Mesodermal cell (in vitro differentiated cells): ENCODE results near the gene GMPS.
"Not testable (repeated sequence)": the region's sequence is repeated elsewhere in the genome, so short reads cannot be mapped to it uniquely, and the experiment has no call there.

Experiments used
- H3K27ac ChIP-seq: 2 replicates; pipeline ENCODE4 v1.7.0; 2013; ENCODE audit warnings: mild to moderate bottlenecking, low read depth, low read length, moderate library complexity; ENCODE audit not compliant: severe bottlenecking
- H3K36me3 ChIP-seq: 2 replicates; pipeline ENCODE4 v1.7.1; 2013; ENCODE audit warnings: mild to moderate bottlenecking, low read length, moderate library complexity; ENCODE audit not compliant: control insufficient read depth, insufficient read depth
- H3K4me1 ChIP-seq: one replicate; pipeline ENCODE4 v1.7.1; 2013; ENCODE audit warnings: mild to moderate bottlenecking, low read length; ENCODE audit not compliant: insufficient read depth, control insufficient read depth, poor library complexity, severe bottlenecking
- H3K4me3 ChIP-seq: 2 replicates; pipeline ENCODE4 v1.7.0; 2013; ENCODE audit warnings: low read length, control low read depth, mild to moderate bottlenecking; ENCODE audit not compliant: insufficient read depth, poor library complexity, severe bottlenecking; ENCODE audit errors: extremely low read depth
- H3K9me3 ChIP-seq: 2 replicates; pipeline ENCODE4 v1.7.1; 2013; ENCODE audit warnings: mild to moderate bottlenecking, low read length, moderate library complexity; ENCODE audit not compliant: control insufficient read depth
- WGBS, 2 experiments: methylation state at CpG; one replicate each; pipeline ENCODE4 v1.1.5; 2013; ENCODE audit warnings: missing lambda C conversion rate in 2 of 2; ENCODE audit not compliant: insufficient coverage in 2 of 2; 5-methylcytosine and 5-hydroxymethylcytosine counted together

Gene GMPS

GRCh38 chr3:155872904-155873646, 2.6 kb downstream of the GMPS start:
- H3K4me3 ChIP-seq: no peak overlapping the region
- H3K4me1 ChIP-seq: no peaks in the 10 kb centered on the region
- no peaks in the 10 kb centered on the region for H3K9me3 ChIP-seq
- WGBS, 2 experiments: 60 to 67% methylated on average over 3 of the region's 8 CpGs
- H3K27ac ChIP-seq: no peak overlapping the region
- H3K36me3 ChIP-seq: no peaks in the 10 kb centered on the region

GRCh38 chr3:155876037-155876436, 5.6 kb downstream of the GMPS start:
- Histone ChIP-seq H3K36me3 (no peaks in the 10 kb centered on the region), H3K27ac (no peak overlapping the region), H3K4me3 (no peak overlapping the region), H3K4me1 (no peaks in the 10 kb centered on the region), H3K9me3 (no peaks in the 10 kb centered on the region)
- 84% methylated on average over 3 of the region's 3 CpGs; no CpG with 5 or more reads in 1 of the 2 experiments for WGBS, 2 experiments

GRCh38 chr3:155876503-155876902, 6.1 kb downstream of the GMPS start:
- WGBS, 2 experiments: no CpG with 5 or more reads among the region's 2 CpGs
- Histone ChIP-seq H3K4me3 (no peak overlapping the region), H3K4me1 (no peaks in the 10 kb centered on the region), H3K9me3 (no peaks in the 10 kb centered on the region), H3K27ac (no peak overlapping the region), H3K36me3 (no peaks in the 10 kb centered on the region)

- Histone ChIP-seq H3K4me1 (no peaks in the 10 kb centered on the region), H3K9me3 (no peaks in the 10 kb centered on the region), H3K27ac (no peak overlapping the region), H3K36me3 (no peaks in the 10 kb centered on the region), H3K4me3 (no peak overlapping the region)
Measured at GRCh38 chr3:155880286-155880685, 9.8 kb downstream of the GMPS start.

- H3K4me3 ChIP-seq: no peak overlapping the region
- no peaks in the 10 kb centered on the region for H3K36me3 ChIP-seq
- no peaks in the 10 kb centered on the region for H3K4me1 ChIP-seq
- WGBS, 2 experiments: 100% methylated on average over 1 of the region's 7 CpGs; no CpG with 5 or more reads in 1 of the 2 experiments
- H3K9me3 ChIP-seq: no peaks in the 10 kb centered on the region
- H3K27ac ChIP-seq: no peak overlapping the region
Measured at GRCh38 chr3:155884292-155884691, 13.8 kb downstream of the GMPS start.

GRCh38 chr3:155885292-155885691, 14.8 kb downstream of the GMPS start:
- Histone ChIP-seq H3K9me3 (no peaks in the 10 kb centered on the region), H3K4me1 (no peaks in the 10 kb centered on the region), H3K27ac (no peak overlapping the region), H3K36me3 (no peaks in the 10 kb centered on the region), H3K4me3 (no peak overlapping the region)

- H3K9me3 ChIP-seq, H3K4me1 ChIP-seq, H3K4me3 ChIP-seq, H3K36me3 ChIP-seq, H3K27ac ChIP-seq: not testable (repeated sequence)
- 95 to 100% methylated on average over 4 to 5 of the region's 8 CpGs for WGBS, 2 experiments
Measured at GRCh38 chr3:155886348-155886747, 15.9 kb downstream of the GMPS start.

GRCh38 chr3:155886915-155887314, 16.5 kb downstream of the GMPS start:
- Histone ChIP-seq H3K4me3 (no peak overlapping the region), H3K9me3 (no peaks in the 10 kb centered on the region), H3K27ac (no peak overlapping the region), H3K36me3 (no peaks in the 10 kb centered on the region), H3K4me1 (peaks cover 2% of the 10 kb centered on the region)
- 100% methylated on average over 1 of the region's 1 CpG; no CpG with 5 or more reads in 1 of the 2 experiments for WGBS, 2 experiments

- Histone ChIP-seq H3K4me3 (no peak overlapping the region), H3K27ac (no peak overlapping the region)
- WGBS, 2 experiments: 96% methylated on average over 5 of the region's 5 CpGs; no CpG with 5 or more reads in 1 of the 2 experiments
Measured at GRCh38 chr3:155889212-155889611, 18.8 kb downstream of the GMPS start.

GRCh38 chr3:155889952-155890351, 19.5 kb downstream of the GMPS start:
- Histone ChIP-seq H3K4me3 (no peak overlapping the region), H3K27ac (no peak overlapping the region), H3K36me3 (peaks cover 21% of the 10 kb centered on the region), H3K4me1 (peaks cover 2% of the 10 kb centered on the region), H3K9me3 (no peaks in the 10 kb centered on the region)
- no CpG with 5 or more reads among the region's 1 CpG for WGBS, 2 experiments

More at GRCh38 chr3:155889212-155889611, 18.8 kb downstream of the GMPS start:
- Histone ChIP-seq H3K36me3 (peaks cover 14% of the 10 kb centered on the region), H3K4me1 (peaks cover 2% of the 10 kb centered on the region), H3K9me3 (no peaks in the 10 kb centered on the region)

GRCh38 chr3:155890671-155891190, 20.3 kb downstream of the GMPS start:
- WGBS, 2 experiments: no CpG with 5 or more reads among the region's 2 CpGs
- Histone ChIP-seq H3K9me3 (no peaks in the 10 kb centered on the region), H3K4me3 (no peak overlapping the region), H3K27ac (no peak overlapping the region), H3K36me3 (peaks cover 27% of the 10 kb centered on the region), H3K4me1 (peaks cover 2% of the 10 kb centered on the region)
